ENCODE data around the gene PKMYT1.

The PKMYT1 gene

DNA sequence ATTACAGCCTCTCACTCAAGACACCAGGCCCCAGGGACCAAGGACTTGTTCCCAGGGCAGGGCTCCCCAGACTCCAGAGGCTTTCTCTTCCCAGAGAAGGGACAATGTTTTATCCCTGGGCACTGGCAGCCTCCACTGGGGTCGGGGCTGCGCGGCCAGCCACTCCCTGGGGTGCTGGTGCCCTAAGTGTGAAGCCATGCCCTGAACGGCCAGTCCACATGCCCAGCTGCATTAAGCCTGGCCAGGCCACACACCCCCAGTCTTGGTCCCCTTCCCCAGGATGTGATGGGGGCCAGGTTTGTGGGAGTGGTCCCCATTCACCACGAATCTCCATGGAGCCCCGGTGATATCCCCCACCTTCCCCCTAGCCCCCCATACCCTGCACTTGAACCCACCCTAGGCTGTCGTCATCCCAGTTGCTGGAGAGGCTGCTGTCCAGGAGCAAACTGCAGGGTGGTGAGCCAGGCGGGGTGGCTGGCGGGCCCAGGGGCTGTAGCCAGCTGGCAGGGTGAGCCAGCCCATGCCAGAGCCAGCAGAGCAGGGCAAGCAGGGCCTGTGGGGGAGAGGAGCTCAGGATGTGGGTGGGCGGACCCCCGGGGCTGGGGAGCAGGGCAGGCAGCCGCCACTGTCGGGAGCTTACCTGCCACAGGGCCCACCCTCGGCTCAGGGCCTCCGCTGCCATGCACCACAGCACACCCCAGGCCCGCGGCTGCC, 6.5 kb downstream of the PKMYT1 start:
- DNase-seq (ENCODE audit: low spot score in 2 of 2), result no peak
- Mint-ChIP-seq H3K27me3 (peaks cover 11% of the 10 kb centered on the region), H3K4me1 (peaks cover 6% of the 10 kb centered on the region), H3K4me3 (no peak overlapping the region), H3K36me3 (ENCODE audit: insufficient read depth) (no peaks in the 10 kb centered on the region), H3K27ac (ENCODE audit: low read depth) (no peak overlapping the region), H3K9me3 (no peaks in the 10 kb centered on the region)
- ATAC-seq (replicated peaks; ENCODE audit: extremely low read depth, poor library complexity, severe bottlenecking), result no peak

- Mint-ChIP-seq H3K9me3 (no peaks in the 10 kb centered on the region), H3K27ac (ENCODE audit: low read depth) (no peak overlapping the region), H3K4me3 (no peak overlapping the region), H3K4me1 (peaks cover 12% of the 10 kb centered on the region), H3K36me3 (ENCODE audit: insufficient read depth) (no peaks in the 10 kb centered on the region), H3K27me3 (peaks cover 17% of the 10 kb centered on the region)
- DNase-seq (ENCODE audit: low spot score in 2 of 2), result no peak
- no peak for ATAC-seq (replicated peaks; ENCODE audit: extremely low read depth, poor library complexity, severe bottlenecking)
These were observed 7.2 kb downstream of the PKMYT1 start for GRCh38 chr16:2973093-2973492.

DNA sequence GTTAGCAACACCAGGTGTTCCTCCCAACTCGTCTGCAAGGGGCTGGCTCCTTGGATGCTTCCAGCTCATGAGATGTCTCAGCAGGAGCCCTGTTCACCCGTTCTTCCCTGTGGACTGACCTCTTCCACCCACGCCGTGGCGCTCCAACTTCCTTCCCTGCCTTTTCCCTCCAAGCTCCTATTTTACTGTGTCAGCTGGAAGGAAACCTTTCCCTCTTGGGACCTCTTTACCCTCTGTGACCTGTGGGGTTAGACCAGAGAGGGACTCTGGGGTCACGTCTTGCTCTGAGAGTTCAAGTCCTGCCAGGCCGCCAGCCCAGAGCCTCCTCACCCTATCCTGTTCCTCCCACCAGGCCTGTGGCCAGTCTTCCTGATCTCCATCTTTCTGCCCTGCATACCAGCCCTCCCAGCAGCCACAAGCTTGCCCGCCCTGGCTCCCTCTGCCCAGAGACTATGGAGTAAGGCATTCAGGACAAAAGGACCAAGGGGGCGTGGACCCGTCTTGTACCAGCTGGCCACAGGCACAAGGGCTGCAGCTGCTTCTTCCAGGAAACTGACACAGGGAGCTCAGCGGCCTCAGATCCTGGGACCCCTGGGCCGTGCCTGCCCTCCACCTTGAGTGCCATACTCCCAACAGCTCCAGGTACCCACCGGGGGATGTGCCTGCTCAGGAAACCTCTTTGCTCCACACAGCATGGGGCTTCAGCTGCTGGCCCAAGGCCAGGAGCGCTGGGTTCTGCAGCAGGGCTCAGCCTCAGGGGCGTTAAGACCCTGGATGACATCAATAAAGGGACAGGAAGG, 8.1 kb downstream of the PKMYT1 start:
- H3K4me1 Mint-ChIP-seq, result peaks cover 15% of the 10 kb centered on the region
- no peak overlapping the region for H3K27ac Mint-ChIP-seq (ENCODE audit: low read depth)
- no peak for DNase-seq (ENCODE audit: low spot score in 2 of 2)
- H3K4me3 Mint-ChIP-seq, result peak overlapping the region; percentile 5
- no peak for ATAC-seq (replicated peaks; ENCODE audit: extremely low read depth, poor library complexity, severe bottlenecking)
- no peaks in the 10 kb centered on the region for H3K9me3 Mint-ChIP-seq
- H3K36me3 Mint-ChIP-seq (ENCODE audit: insufficient read depth), result no peaks in the 10 kb centered on the region
- H3K27me3 Mint-ChIP-seq, result peaks cover 23% of the 10 kb centered on the region

DNA sequence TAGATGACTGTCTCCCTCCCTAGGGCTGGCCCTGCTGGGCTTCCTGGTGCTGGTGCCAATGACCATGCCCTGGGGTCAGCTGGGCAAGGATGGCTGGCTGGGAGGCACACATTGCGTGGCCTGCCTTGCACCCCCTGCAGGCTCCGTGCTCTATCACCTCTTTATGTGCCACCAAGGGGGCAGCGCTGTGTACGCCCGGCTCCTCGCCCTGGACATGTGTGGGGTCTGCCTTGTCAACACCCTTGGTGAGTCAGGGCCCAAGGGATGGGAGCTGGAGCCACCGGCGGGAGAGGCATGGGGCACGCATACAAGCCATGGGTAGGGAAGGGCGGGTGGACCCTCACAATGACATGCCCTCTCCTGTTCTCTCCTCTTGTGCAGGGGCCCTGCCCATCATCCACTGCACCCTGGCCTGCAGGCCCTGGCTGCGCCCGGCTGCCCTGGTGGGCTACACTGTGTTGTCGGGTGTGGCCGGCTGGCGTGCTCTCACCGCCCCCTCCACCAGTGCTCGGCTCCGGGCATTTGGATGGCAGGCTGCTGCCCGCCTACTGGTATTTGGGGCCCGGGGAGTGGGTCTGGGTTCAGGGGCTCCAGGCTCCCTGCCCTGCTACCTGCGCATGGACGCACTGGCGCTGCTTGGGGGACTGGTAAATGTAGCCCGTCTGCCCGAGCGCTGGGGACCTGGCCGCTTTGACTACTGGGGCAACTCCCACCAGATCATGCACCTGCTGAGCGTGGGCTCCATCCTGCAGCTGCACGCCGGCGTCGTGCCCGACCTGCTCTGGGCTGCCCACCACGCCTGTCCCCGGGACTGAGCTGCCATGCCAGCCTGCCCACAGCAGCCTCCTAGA, 8.9 kb downstream of the PKMYT1 start:
- ATAC-seq (replicated peaks; ENCODE audit: extremely low read depth, poor library complexity, severe bottlenecking), result no peak
- Mint-ChIP-seq H3K27me3 (peaks cover 23% of the 10 kb centered on the region), H3K27ac (ENCODE audit: low read depth) (no peak overlapping the region)

DNA sequence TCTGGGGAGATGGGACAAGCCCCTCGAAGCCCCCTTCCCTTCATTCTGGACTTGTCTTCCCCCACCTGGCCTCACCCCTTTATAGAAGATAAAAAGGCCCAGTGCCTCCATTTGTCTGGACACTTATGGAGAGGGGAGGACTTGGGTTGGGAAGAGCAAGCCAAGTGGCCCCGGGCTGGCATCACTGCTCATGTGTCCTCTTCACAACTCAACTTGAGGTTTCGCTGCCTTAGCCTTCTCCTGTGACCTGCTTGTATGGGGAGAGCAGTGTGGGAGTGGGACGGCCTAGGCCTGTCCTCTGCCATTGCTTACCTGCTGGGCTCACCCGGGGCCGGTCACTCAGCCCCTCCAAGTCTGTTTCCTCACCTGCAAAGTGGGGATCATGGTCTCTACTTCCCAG, 9.7 kb downstream of the PKMYT1 start:
- peaks cover 23% of the 10 kb centered on the region for H3K27me3 Mint-ChIP-seq
- peaks cover 15% of the 10 kb centered on the region for H3K4me1 Mint-ChIP-seq
- no peaks in the 10 kb centered on the region for H3K9me3 Mint-ChIP-seq
- H3K36me3 Mint-ChIP-seq (ENCODE audit: insufficient read depth), result no peaks in the 10 kb centered on the region
- DNase-seq (ENCODE audit: low spot score in 2 of 2), result no peak
- H3K27ac Mint-ChIP-seq (ENCODE audit: low read depth), result no peak overlapping the region
- ATAC-seq (replicated peaks; ENCODE audit: extremely low read depth, poor library complexity, severe bottlenecking), result no peak
- H3K4me3 Mint-ChIP-seq, result peak overlapping the region; percentile 70

More for the DNA sequence above, 8.9 kb downstream of the PKMYT1 start:
- Mint-ChIP-seq H3K36me3 (ENCODE audit: insufficient read depth) (no peaks in the 10 kb centered on the region), H3K4me1 (peaks cover 15% of the 10 kb centered on the region), H3K9me3 (no peaks in the 10 kb centered on the region), H3K4me3 (peak overlapping the region; percentile 70)
- no peak for DNase-seq (ENCODE audit: low spot score in 2 of 2)

DNA sequence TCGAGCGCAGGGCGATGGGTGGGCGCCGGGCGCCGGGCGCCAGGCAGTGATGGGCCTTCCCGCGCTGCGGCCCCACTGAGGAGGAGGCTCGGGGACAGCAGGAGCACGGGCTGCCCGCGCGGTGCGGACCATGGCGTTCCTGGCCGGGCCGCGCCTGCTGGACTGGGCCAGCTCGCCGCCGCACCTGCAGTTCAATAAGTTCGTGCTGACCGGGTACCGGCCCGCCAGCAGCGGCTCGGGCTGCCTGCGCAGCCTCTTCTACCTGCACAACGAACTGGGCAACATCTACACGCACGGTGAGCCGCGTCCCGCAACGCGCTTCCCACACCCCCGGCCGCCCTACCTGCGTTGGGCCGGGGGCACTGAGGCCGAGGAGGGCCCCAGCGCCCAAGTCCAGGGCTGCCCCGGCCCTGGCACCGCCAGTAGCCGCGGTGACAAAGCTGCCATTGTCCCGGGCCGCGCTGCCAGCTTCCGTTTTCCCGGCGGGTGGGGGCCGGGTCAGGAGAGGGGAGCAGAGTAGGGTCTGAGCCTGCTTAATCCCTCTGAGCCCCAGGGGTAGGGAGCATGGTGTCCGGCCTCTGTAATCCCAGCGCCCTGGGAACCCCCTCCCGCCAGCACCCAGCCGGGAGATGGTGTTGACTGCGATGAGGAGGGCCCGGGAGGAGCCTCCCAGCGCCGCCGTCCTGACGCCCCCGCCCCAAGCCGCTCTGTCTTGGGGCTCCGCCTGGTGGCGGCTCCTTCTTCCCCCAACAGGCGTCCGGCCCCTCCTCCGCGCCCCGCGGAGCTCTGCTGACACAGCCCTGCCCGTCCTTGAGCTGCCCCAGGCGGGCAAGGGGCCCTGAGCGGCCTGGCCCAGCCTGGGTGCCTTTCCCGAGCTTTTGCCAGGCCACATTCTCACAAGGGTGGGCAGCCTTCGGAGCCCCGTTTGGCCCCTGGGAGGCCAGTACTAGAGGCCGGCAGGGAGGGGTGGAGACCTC, 10.4 kb downstream of the PKMYT1 start:
- Mint-ChIP-seq H3K4me1 (peaks cover 15% of the 10 kb centered on the region), H3K27ac (ENCODE audit: low read depth) (no peak overlapping the region), H3K36me3 (ENCODE audit: insufficient read depth) (peaks cover 3% of the 10 kb centered on the region), H3K9me3 (no peaks in the 10 kb centered on the region), H3K27me3 (peaks cover 23% of the 10 kb centered on the region), H3K4me3 (peak overlapping the region; percentile 70)
- ATAC-seq (replicated peaks; ENCODE audit: extremely low read depth, poor library complexity, severe bottlenecking) (peak; percentile 72), DNase-seq (ENCODE audit: low spot score in 2 of 2) (peak in 1 of 2 donors; percentile 38)

DNA sequence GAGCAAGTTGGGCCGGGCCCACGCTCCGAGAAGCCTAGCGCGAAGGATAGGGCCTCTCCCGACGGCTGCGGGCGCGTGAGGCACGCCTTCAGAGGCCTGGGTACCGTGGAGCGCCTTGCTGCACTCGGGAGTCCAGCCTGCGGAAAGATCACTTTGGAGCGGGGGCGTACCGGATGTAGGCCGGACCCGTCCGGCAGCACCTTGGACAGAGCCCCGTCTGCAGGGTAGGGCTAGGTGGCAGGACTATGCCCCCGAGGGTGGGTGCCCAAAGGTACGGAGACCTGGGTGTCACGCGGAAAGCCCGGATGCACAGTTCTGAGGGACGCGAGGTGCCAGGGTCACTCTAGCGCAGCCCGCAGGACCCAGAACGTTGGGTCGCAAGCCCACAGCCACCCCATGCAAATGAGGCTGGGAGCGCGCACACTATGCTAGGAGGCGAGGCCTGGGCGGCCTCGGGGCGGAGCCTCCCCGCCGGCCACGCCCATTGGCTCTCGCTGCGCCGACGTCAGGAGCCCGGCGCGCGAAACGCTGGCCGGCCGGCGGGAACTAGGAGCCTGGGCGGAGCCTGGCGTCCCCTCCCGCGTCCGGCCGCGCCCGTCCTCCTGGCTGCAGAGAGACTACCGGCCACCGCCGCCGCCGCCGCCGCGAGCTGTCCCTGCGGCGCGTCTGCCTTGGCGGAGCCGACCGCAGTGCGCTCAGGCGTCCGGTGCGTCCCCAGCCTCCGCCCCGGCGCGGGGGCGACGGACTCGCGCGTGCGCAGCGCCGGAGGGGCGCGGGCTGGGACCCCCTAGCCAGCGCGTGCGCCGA, 11.3 kb downstream of the PKMYT1 start, which contains the start of gene PAQR4:
Gene PAQR4, plus strand, starts transcription at position 611 of the 807 bp plus-strand sequence. CDS start 327 bp downstream, outside the sequence.
- Mint-ChIP-seq H3K4me1 (peaks cover 21% of the 10 kb centered on the region), H3K27me3 (peaks cover 29% of the 10 kb centered on the region), H3K27ac (ENCODE audit: low read depth) (no peak within 1 kb of the TSS), H3K4me3 (peak within 1 kb of the TSS; percentile 70), H3K9me3 (no peaks in the 10 kb centered on the region), H3K36me3 (ENCODE audit: insufficient read depth) (peaks cover 3% of the 10 kb centered on the region)
- ATAC-seq (replicated peaks; ENCODE audit: extremely low read depth, poor library complexity, severe bottlenecking), result peak; percentile 74
- DNase-seq (ENCODE audit: low spot score in 2 of 2), result peak; percentile 53 to 55

DNA sequence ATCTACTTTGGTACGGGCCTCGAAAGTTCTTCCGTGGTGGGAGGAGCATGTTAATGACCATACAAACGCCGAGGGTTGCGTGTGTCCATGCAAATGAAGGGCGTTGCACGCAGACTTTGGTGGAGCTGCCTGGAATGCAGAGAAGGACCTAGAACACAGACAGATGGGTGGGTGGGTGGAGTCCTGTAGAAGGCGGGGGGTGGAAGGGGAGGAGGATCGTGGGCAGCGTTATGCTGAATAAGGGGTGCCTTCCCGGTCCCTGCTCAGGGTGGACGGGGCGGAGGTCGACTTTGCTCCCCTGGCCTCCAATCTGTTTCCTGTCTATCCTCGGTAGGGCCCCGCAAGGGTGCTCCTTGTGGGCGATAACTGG, 11.9 kb downstream of the PKMYT1 start:
- peaks cover 35% of the 10 kb centered on the region for H3K27me3 Mint-ChIP-seq
- H3K9me3 Mint-ChIP-seq, result no peaks in the 10 kb centered on the region
- H3K4me3 Mint-ChIP-seq, result peak overlapping the region; percentile 70
- no peak for DNase-seq (ENCODE audit: low spot score in 2 of 2)
- peaks cover 3% of the 10 kb centered on the region for H3K36me3 Mint-ChIP-seq (ENCODE audit: insufficient read depth)
- H3K27ac Mint-ChIP-seq (ENCODE audit: low read depth), result no peak overlapping the region
- H3K4me1 Mint-ChIP-seq, result peaks cover 26% of the 10 kb centered on the region
- no peak for ATAC-seq (replicated peaks; ENCODE audit: extremely low read depth, poor library complexity, severe bottlenecking)

DNA sequence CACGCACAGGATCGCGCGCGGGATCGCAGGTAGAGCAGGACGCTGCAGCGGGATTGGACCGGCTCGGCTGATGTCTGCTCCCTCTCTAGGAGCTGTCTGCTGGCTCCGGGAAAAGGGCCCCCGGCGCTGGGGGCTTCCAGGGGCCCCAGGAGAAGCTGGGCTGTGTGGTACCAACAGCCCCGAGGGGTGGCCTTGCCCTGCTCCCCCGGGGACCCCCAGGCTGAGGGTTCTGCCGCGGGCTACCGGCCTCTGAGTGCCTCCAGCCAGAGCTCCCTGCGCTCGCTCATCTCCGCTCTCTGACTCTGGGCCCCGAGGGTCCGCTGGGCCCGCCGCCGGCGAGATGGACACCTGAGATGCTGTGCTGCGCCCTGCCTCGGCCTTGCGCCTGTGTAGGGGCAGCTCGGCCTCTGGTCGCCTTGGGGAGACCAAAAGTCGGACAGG, 12.5 kb downstream of the PKMYT1 start:
- H3K36me3 Mint-ChIP-seq (ENCODE audit: insufficient read depth), result peaks cover 3% of the 10 kb centered on the region
- DNase-seq (ENCODE audit: low spot score in 2 of 2), result no peak
- no peak overlapping the region for H3K27ac Mint-ChIP-seq (ENCODE audit: low read depth)
- peak overlapping the region; percentile 70 for H3K4me3 Mint-ChIP-seq
- peaks cover 26% of the 10 kb centered on the region for H3K4me1 Mint-ChIP-seq
- ATAC-seq (replicated peaks; ENCODE audit: extremely low read depth, poor library complexity, severe bottlenecking), result no peak
- peaks cover 37% of the 10 kb centered on the region for H3K27me3 Mint-ChIP-seq
- H3K9me3 Mint-ChIP-seq, result no peaks in the 10 kb centered on the region

DNA sequence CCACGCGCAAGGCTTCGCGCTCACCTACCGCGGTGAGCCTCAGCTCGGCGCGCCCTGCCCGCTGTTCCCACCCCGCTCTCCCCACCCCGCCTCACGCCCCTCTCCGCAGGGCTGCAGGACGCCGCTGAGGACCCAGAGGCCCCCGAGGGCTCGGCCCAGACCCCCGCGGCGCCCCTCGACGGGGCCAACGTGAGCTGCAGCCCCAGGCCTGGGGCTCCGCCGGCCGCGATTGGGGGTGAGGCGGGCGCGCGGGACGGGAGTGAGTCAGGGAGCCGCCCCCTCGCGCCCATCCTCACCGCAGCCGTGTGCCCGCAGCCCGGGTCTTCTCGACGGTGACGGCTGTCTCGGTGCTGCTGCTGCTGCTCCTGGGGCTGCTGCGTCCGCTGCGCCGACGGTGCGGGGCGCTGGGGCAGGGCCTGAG, 13.0 kb downstream of the PKMYT1 start:
- Mint-ChIP-seq H3K36me3 (ENCODE audit: insufficient read depth) (peaks cover 3% of the 10 kb centered on the region), H3K4me1 (peaks cover 26% of the 10 kb centered on the region), H3K4me3 (no peak overlapping the region), H3K27ac (ENCODE audit: low read depth) (no peak overlapping the region), H3K9me3 (no peaks in the 10 kb centered on the region), H3K27me3 (peaks cover 33% of the 10 kb centered on the region)
- ATAC-seq (replicated peaks; ENCODE audit: extremely low read depth, poor library complexity, severe bottlenecking) (no peak), DNase-seq (ENCODE audit: low spot score in 2 of 2) (no peak)

DNA sequence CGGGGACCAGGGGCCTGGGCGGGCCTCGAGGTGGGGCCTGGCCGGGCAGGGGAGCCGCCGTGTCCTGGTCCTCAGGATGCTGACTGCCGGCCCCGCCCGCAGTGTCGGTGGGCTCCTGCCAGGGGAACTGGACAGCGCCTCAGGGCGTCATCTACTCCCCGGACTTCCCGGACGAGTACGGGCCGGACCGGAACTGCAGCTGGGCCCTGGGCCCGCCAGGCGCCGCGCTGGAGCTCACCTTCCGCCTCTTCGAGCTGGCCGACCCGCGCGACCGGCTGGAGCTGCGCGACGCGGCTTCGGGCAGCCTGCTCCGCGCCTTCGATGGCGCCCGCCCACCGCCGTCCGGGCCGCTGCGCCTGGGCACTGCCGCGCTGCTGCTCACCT, 13.4 kb downstream of the PKMYT1 start:
- H3K4me3 Mint-ChIP-seq, result no peak overlapping the region
- peaks cover 28% of the 10 kb centered on the region for H3K4me1 Mint-ChIP-seq
- H3K27me3 Mint-ChIP-seq, result peaks cover 33% of the 10 kb centered on the region
- ATAC-seq (replicated peaks; ENCODE audit: extremely low read depth, poor library complexity, severe bottlenecking) (no peak), DNase-seq (ENCODE audit: low spot score in 2 of 2) (no peak)
- peaks cover 4% of the 10 kb centered on the region for H3K36me3 Mint-ChIP-seq (ENCODE audit: insufficient read depth)
- no peak overlapping the region for H3K27ac Mint-ChIP-seq (ENCODE audit: low read depth)
- no peaks in the 10 kb centered on the region for H3K9me3 Mint-ChIP-seq
